Hindlimb muscle (tissue), 1 donor: Measurements from ENCODE around the gene GTF2F1. TPM values are rescaled to one million over a fixed set of nuclear protein-coding genes. Genes with fewer than 3 reads are reported as not detected.
A peak's percentile ranks its signal among the peaks of the same experiment; 100 is the strongest.
"Not testable (repeated sequence)": the region's sequence is repeated elsewhere in the genome, so short reads cannot be mapped to it uniquely, and the experiment has no call there.

Experiments
- DNase-seq: peaks from one replicate; pipeline ENCODE4 v3.0.0-alpha.2; 2013
- polyA plus RNA-seq: library from polyadenylated mRNA; unstranded; fragments of 120-200 nt; gene quantifications from one replicate; pipeline ENCODE4 v1.2.1, GENCODE V29; 2013; ENCODE audit not compliant: insufficient read length

GTF2F1 gene, protein sequence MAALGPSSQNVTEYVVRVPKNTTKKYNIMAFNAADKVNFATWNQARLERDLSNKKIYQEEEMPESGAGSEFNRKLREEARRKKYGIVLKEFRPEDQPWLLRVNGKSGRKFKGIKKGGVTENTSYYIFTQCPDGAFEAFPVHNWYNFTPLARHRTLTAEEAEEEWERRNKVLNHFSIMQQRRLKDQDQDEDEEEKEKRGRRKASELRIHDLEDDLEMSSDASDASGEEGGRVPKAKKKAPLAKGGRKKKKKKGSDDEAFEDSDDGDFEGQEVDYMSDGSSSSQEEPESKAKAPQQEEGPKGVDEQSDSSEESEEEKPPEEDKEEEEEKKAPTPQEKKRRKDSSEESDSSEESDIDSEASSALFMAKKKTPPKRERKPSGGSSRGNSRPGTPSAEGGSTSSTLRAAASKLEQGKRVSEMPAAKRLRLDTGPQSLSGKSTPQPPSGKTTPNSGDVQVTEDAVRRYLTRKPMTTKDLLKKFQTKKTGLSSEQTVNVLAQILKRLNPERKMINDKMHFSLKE
- polyA plus RNA-seq = 76.4 TPM

DNA sequence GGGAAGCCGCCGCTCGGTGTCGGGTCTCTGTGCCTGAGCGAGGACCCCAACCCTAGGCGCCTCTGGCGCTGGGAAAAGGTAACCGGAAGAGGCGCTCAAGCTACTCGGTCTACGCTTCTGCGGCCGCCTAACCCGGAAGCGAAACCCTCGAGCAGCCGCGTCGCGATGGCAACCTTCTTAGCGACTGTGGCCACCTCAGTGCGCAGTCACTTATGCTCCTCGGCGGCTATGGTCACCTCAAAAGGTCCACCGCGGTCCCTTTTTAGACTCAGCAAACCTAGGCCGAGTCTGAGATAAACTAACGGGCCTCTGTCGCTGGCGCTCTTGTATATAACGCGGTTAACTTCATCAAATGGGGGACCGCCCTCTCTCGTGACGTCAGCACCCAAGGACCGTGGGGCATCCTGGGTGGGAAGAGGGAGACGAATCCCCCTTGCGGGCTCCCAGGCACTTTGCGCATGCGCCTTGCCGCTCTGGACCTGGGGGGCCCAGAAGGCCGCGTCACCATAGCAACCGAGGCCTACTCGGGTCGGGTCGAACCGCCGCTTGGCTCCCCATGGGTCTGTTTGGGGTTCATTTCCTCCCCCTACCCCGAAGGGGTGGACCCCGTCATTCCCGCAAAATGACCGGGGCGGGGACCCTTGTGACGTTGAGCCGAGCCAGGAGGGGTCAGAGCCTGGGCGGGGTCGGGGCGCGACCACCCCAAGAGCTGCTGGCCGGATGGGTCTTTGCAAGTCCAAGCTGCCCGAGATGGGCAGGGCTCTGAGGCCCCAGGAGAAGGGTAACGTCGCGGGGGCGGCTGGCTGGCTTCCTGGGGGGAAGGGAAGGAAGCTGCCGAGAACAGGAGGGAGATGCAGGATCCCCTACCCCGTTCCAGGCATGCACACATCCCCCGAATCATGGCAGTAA is at the start of gene GTF2F1:
GTF2F1 (minus strand) TSS at position 91 of the 909 bp plus-strand sequence. CDS start 169 bp downstream, outside the sequence.
- peak; percentile 98 for DNase-seq

- DNase-seq = no peak
Measured at GRCh38 chr19:6442087-6442688, 49.2 kb upstream of the GTF2F1 start.

DNA sequence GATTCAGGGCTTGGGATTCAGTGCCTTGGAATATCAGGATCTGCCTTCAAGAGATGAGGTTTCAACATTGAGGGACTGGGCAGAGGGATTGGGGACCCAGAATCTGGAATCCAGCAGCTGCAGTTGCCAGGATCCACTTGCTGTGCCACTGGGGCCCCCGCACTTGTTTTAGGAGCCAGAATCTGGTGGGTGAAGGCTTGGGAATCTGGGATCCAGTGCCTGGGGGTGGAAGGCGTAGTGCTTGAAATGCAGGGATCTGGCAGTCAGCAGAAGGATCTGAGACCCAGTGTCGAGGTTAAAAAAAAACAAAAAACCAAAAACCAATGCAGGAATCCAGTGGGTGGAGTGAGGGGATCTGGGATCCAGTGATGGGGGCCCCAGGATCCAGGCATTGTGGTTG is 47.9 kb upstream of the GTF2F1 start:
- DNase-seq = no peak

DNA sequence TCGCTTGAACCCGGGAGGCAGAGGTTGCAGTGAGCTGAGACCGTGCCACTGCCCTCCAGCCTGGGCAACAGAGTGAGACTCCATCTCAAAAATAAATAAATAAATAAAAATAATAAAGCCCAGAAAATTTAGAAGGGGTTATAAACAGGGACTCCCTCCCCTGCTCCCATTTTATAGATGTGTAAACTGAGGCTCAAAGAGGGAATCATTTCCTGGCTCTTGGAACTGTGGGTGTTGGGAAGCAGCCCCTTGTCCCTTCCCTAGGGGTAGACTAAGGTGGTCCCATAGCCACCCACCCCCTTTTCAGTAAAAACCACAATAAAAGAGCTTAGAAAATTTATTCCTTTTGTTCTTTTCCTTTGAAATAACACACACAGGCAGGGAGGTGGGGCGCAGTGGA is 46.8 kb upstream of the GTF2F1 start:
- DNase-seq = no peak

DNA sequence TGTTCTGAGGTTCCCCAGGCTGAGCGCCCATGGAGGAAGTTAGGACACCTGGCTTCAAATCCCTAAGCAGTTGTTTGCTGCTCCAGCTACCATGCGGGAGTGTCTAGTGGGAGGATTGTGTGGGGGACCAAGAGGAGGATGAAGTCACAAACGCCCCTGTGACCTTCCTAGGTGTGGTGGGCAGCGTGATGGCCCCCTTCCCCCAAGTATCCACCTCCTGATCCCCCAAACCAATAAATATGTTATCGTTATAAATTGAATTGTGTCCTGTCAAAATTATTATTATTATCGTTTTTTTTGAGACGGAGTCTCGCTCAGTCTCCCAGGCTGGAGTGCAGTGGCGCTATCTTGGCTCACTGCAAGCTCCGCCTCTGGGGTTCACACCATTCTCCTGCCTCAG is 40.7 kb upstream of the GTF2F1 start, which contains the start of gene SLC25A41:
SLC25A41 (minus strand) TSS at position 101 of the 400 bp plus-strand sequence; CDS start at position 31, 70 bp downstream.
- no peak for DNase-seq

DNA sequence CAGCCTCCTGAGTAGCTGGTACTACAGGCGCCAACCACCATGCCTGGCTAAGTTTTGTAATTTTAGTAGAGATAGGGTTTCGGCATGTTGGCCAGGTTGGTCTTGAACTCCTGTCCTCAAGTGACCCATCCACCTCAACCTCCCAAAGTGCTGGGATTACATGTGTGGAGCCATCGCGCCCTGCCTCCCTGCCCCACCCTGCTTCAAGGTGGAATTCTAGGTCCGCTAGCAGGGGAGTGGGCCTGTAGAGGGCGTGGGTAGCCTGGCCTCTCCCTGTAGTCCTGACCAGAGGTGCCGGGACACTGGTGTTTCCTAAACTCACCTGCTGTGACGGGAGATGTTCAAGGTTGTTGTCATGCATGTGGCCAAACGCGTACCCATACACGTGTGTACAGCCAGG is 40.2 kb upstream of the GTF2F1 start:
- no peak for DNase-seq

DNA sequence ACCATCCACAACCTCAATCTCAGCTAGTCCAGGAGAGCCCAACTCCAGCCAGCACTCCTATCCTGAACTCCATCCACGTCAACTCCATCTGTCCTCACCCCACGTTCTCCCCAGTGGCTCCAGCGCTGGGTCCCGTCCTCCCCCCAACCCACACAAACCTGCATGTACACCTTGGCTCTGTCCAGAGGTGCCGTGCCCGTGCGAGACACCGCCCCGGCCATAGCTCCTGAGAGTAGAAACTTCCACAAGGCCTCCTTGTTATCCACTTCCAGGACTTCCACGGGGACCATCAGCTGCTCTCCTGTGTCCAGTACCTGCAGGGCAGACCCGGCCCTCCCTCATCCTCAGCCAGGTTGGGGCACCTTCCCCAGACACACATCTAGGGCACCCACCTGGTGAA is 38.9 kb upstream of the GTF2F1 start:
- DNase-seq = no peak

GRCh38 chr19:6429419-6430221 is 36.7 kb upstream of the GTF2F1 start:
- DNase-seq = no peak

- not testable (repeated sequence) for DNase-seq
Measured at GRCh38 chr19:6428692-6429418, 35.9 kb upstream of the GTF2F1 start.

GRCh38 chr19:6427131-6427530 is 34.2 kb upstream of the GTF2F1 start:
- DNase-seq = no peak

DNA sequence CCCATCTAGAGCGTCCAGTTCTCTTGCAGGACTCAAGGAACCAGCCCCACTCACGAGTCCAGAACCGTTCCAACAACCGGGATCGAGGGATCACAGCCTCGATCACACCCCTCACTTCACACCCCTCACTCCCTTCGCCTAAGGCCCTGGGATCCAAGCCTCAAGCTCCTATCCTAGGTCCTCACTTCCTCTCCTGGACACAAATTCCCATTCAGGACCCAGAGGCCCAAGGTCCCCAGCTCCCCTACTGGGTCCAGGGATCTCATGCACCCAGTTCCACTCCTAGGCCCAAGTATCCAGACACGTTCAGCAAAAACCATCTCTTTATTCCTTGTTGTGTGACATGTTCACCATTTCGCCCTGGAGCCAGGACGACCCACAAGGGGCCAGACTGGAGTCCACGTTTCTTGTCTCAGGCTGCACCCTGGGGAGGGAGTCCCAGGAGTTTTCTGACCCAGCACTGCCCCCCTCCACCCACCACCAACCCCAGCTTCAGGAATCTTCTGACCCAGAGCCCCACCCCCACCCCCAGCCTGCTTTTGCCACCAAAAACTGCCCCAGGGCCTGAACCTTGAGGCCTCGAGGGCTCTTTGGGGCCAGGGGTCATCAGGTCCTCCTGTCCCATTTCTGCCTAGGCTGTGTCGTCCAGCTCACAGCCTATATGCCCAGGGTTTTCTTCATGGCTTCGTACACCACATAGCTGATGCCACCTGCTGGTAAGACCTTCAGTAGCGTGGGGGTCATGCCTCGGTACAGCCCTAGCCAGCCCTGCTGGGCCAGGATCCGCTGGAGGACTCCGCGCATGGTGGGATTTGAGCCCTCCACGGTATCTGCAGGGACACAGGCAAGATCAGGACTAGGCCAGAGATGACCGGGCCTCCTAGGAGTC is 33.0 kb upstream of the GTF2F1 start:
- DNase-seq = no peak

DNA sequence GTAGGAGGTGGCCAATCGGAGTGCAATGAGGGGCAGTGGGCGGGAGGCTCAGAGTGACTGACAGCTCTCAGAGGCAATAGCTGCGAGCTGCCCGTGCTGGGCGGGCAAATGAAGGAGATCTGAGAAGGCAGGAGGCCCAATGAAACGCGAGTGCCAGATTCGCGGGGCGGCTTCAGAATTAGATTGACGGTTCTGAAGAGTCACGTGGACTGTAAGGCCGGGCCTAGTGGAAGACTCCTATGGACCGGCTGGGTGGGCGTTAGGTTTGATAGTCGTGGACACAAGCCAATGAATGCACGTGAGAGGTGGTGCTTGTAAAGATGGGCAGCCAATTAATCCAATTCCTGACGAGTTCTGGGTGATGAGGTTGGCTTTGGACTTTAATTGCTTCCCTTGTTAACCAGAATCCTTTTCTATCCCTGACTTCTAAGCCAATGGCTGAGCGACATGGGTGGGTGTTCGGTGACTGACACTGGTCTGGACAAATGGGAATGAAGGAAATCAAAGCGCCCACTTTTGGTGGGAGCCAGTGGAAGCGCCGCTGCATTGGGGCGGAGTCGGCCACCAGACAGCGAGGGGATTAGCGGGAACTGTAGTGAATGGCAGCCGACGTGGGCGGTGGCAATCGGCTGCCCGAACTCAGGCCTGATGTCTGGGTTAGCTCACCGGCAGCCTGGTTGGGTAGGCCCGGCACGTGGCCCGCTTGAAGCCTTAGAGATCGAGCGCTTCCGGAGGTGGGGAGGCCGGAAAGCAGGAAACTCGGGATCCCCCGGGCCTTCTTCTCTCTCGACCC is 32.2 kb upstream of the GTF2F1 start:
- peak; percentile 100 for DNase-seq

DNA sequence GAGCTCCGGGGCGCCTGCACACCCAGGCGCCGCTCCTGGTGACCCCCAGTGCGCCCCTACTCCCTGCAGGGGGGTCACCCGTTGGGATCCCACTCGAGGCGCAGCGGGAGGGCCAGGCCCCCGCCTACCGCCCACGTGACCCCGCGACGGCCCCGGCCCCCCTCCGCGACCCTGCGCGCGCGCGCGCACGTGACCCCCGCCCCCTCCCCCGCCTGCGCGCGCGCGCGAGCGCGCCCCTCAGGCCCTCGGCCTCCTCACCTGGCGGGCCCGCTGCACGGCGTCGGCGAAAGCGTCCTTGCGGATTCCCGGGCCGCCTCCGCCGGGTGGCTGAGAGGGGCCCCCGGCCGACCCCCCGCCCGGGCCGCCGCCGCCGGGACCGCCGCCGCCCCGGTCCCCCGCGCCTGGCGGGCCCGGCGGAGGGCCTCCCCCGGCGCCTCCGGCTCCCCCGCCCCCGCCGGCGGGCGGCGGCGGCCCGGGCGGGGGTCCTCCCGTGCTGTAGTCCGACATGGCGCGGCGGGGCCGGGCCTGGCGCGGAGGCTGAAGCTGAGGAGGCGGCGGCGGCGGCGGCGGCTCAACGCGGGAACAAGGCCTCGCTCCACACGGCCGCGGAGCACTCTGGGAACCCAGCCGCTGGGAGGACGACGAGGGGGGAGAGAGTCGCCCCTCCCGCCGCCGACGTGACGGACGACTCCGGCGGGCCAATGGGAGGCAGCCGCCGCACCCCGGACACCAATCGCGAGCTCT is 31.4 kb upstream of the GTF2F1 start, which contains the start of gene KHSRP:
KHSRP (minus strand) TSS at position 617 of the 744 bp plus-strand sequence; CDS start at position 507, 110 bp downstream.
- no peak for DNase-seq

- DNase-seq = no peak
Measured at GRCh38 chr19:6423499-6424194, 30.7 kb upstream of the GTF2F1 start.

GRCh38 chr19:6421075-6422014 is 28.4 kb upstream of the GTF2F1 start:
- no peak for DNase-seq

DNA sequence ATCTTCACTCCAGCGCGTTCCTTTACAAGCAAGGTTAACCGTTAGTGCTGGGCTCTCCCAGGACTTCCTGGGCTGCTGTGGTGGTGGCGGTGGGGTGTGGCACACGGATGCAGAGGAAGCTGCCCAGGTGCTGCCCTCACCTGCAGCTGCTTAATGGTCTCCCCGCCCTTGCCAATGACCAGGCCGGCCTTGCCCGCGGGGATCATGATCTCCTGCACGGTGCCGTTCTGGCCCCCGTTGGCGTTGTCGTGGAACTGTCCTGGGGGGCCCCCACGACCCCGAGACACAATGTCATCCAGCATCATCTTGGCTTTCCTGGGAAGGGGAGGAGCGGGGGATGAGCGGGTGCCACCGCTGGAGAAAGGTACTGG is 25.6 kb upstream of the GTF2F1 start:
- DNase-seq = no peak
